Keratinocyte (primary cell): Measurements from ENCODE around the gene TNPO2.

ENCODE experiments used
- EZH2 ChIP-seq: IDR thresholded peaks from one replicate; pipeline ENCODE4 v1.6.1; 2012; ENCODE audit warnings: inconsistent platforms, mild to moderate bottlenecking, low read length, moderate library complexity
- TF ChIP-seq, protein P1 (sequence below), 3 experiments: IDR thresholded peaks in 1 of 3; conservative IDR thresholded peaks in 1 of 3; optimal IDR thresholded peaks in 1 of 3; 2 replicates in 2 of 3; 3 replicates in 1 of 3; pipeline versions ENCODE3 to v1.5.1; 2011; ENCODE audit warnings: low read length in 3 of 3, mild to moderate bottlenecking in 3 of 3, moderate library complexity in 2 of 3, control low read depth in 1 of 3, inconsistent platforms in 1 of 3; ENCODE audit not compliant: insufficient read depth in 2 of 3; ENCODE audit errors: extremely low read depth in 1 of 3

- TF ChIP-seq, protein P1, sequence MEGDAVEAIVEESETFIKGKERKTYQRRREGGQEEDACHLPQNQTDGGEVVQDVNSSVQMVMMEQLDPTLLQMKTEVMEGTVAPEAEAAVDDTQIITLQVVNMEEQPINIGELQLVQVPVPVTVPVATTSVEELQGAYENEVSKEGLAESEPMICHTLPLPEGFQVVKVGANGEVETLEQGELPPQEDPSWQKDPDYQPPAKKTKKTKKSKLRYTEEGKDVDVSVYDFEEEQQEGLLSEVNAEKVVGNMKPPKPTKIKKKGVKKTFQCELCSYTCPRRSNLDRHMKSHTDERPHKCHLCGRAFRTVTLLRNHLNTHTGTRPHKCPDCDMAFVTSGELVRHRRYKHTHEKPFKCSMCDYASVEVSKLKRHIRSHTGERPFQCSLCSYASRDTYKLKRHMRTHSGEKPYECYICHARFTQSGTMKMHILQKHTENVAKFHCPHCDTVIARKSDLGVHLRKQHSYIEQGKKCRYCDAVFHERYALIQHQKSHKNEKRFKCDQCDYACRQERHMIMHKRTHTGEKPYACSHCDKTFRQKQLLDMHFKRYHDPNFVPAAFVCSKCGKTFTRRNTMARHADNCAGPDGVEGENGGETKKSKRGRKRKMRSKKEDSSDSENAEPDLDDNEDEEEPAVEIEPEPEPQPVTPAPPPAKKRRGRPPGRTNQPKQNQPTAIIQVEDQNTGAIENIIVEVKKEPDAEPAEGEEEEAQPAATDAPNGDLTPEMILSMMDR (optimal IDR thresholded peaks at IDR 0.05 in 1 of 3, IDR thresholded peaks at IDR 0.05 in 1 of 3, conservative IDR thresholded peaks at IDR 0.05 in 1 of 3; ENCODE audit: extremely low read depth in 1 of 3, insufficient read depth in 2 of 3, low read length in 3 of 3), result no peak
- no peak for TF ChIP-seq EZH2
These were observed 25.6 kb downstream of the TNPO2 start for GRCh38 chr19:12698138-12698537.
